HG02981 (cell line): ENCODE data around the gene RHPN2.
"Not testable (repeated sequence)": the region's sequence is repeated elsewhere in the genome, so short reads cannot be mapped to it uniquely, and the experiment has no call there.

Experiments used
- ATAC-seq: cut with Tn5 transposase; IDR thresholded peaks from one replicate; pipeline ENCODE4 v1.9.1; 2021; ENCODE audit warnings: mild to moderate bottlenecking, moderate library complexity; ENCODE audit not compliant: unreplicated experiment

The RHPN2 gene

GRCh38 chr19:33066543-33066942 lies 1.9 kb upstream of the RHPN2 start:
- ATAC-seq = no peak

- peak; percentile 40 for ATAC-seq
Measured at GRCh38 chr19:33064458-33064791, 263 bp downstream of the RHPN2 start.

DNA sequence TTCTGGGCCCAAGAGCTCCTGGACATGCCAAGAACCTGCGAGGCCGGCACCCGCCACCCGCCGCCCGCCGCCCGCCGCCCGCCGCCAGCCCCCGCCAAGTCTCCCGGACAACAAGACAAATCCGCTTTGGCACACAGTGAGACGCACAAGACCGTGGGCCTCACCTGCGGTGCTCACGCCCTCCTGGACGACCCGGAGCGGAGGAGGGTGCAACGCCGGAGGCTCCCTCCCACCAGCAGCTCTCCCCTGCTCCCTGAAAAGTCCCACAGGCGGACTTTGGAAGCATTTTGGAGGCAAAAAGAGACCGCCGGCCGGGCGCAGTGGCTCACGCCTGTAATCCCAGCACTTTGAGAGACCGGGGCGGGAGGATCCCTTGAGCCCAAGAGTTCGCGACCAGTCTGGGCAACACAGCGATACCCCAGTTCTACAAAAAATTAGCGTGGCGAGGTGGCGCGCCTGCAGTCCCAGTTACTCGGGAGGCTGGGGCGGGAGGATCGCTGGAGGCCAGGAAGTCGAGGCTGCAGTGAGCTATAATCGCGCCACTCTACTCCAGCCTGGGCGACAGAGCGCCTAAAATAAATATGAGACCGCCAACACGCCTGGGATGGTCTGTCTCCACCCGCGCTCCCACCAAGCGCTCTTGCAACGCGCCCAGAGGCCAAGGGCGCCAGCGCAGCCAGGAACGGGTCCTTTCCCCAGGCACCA lies 783 bp downstream of the RHPN2 start:
- no peak for ATAC-seq

- no peak for ATAC-seq
Measured at GRCh38 chr19:33063356-33063752, 1.3 kb downstream of the RHPN2 start.

DNA sequence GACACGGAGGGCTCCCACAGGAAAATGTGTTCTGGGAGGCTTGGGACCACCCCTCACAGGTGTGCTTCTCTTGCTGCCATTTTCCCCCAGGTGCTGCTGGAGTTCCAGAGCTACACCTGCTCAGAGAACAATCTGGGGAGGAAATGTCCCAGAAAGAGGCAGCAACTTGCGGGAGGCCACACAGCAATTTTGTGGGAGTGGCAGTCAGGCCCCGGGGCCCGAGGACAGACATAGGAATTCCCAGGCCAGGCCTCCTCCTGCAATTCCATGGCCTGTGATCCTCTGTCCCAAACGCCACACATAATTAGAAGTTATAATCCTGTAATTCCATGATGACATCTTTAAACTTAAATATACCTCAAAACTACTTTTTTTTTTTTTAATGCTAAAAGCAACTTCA lies 1.8 kb downstream of the RHPN2 start:
- no peak for ATAC-seq

- ATAC-seq = no peak
Measured at GRCh38 chr19:33060586-33060985, 4.1 kb downstream of the RHPN2 start.

- ATAC-seq = no peak
Measured at GRCh38 chr19:33055718-33056117, 9.0 kb downstream of the RHPN2 start.

GRCh38 chr19:33054623-33055022 lies 10.1 kb downstream of the RHPN2 start:
- ATAC-seq = no peak

DNA sequence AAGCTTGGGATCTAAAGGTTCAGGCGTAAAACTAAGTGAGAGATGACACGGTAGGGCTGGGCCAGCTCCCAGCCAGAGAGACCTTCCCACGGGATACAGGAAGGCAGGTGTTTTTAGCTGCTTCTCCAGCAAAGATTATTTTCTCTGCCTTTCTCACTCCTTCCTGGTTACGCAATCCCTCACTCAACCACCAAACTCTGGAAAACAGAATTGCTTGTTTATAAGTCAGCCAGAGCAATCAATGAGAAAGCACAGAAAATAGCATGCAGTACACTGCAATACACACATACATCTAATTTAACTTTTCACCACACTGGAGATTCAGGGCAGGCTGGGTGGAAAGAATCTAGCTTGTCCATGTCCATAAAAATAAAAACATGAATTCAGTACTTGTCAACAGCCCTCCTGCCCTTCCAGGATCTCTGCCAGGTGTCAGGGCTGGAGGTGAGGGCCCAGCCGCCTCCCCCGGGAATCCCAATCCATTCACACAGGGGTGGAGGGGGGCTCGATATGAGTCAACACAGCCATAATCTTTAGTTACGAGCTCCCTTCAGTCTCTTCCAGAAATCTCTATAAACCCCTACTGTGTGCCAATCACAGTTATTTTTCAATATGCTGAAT lies 12.2 kb downstream of the RHPN2 start:
- no peak for ATAC-seq

DNA sequence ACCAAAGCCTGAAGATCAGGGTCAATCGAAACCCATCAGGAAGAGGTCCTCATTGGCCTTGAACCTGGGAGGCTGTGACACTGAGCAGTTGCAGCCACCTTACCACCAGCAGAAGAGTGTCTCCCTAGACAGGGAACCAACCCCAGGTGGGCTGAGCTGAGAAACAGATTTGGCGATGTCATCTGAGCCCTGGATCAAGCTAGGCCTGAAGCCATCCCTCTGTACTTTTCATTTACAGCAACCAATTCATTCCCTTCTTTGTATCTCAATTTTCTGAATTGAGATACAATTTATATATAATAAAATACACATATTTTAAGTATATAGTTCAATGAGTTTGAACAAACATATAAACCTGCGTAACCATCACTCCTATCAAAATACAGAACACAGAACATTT lies 14.6 kb downstream of the RHPN2 start:
- ATAC-seq = no peak

DNA sequence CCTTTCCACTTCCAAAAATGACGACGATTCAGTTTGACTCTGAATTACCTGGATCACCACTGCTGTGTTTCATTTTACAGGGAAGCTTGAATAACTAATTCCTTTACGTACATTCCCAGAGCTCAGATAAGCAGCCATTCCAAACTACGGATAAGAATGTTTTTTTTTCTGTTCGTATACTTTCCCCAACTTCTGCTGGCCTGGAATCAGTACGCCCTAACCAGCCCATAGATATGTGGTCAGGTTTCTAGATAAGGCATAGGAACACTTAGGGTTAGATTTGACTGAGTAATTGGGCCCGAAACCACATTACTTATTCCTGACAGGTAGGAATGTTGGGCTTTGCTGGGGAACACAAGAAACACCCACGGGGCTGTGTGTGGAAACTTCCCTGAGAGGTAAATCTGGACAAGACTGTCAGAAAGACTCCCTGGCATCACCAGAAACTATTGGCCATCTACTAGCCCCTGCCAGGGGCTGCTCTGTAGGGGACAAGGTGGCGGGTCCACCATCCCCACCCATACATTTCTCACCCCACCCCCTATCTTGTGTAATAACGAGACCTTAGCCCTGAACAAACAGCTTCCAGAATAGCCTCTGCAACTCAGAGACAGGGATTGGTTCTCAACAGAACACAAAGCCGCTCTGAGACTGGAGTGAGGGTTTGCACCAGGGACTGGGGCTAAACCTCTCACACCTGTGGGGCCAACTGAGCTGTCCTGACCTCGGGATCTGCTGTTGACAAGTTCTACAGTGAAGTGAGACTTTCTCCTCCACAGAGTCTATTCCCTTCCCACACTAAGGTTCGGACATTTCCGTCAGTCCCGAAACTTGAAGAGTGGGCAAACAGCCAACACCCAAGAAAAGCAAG lies 15.6 kb downstream of the RHPN2 start:
- no peak for ATAC-seq

DNA sequence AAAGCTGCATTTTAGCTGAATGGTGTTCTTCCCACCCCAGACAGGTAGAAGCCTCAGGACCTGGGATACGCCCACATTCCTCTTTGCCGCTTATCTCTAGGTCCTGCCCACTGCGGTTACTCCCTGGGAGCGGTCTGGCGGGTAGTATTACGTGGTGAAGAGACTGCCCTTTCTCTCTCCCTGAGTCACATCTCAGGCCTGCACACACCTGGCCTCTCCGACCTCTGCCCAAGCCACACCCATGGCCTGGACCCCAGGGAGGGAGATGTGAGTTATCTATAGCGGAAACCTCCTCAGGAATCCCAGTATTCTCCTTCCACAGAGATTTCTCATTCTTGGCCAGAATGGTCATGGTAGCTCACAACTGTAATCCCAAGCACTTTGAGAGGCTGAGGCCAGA lies 17.3 kb downstream of the RHPN2 start:
- ATAC-seq = no peak

DNA sequence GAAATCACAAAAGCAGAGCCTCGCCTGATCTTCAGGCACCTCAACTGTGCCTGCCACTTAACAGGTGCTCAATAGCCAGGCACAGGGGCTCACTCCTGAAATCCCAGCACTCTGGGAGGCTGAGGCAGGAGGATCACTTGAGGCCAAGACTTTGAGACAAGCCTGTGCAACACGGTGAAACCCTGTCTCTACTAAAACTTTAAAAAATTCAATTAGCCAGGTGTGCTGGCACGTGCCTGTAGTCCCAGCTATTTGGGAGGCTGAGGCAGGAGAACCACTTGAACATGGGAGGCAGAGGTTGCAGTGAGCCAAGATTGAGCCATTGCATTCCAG lies 22.9 kb downstream of the RHPN2 start:
- not testable (repeated sequence) for ATAC-seq

DNA sequence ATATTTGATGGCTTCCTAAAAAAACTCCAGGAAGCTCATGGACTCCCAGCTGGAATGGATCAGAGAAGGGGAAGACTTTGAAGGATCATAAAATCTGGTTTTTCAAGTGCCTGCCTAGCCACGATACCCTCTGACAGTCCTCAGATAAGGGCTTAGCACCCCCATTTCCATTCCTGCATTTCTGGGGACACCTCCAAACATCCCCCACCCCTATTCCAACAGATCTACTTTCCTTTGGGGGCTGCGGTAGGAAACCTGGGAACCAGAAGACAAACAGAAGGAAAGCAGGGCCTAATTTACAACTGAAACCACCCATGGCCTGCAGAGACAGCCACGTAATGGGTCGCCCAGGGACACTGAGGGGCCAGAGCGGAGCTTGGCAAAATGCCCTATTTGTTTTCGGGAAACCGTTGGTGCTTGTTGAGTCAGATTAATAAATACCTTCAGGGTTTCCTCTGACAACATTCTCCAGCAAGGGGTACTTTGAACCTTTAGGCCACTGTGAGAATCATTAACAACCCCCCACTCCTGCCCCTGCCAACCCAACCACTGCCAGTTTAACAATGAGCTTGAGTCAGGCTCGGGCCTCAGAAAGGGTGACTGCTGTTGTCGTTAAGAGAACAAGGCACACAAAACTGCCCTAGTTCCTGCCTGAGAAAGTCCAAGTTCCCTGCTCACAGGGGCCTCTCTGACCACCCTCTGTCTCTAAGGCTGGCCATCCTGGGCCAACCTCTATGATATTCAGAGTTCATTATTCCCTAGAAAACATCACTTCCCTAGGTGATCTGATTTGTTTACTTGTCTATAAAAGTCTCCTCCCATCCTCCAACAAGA lies 23.5 kb downstream of the RHPN2 start:
- no peak for ATAC-seq

GRCh38 chr19:33039815-33040214 lies 24.9 kb downstream of the RHPN2 start:
- ATAC-seq = no peak

- no peak for ATAC-seq
Measured at GRCh38 chr19:33039108-33039599, 25.5 kb downstream of the RHPN2 start.

GRCh38 chr19:33037168-33038025 lies 27.3 kb downstream of the RHPN2 start:
- ATAC-seq = not testable (repeated sequence)

GRCh38 chr19:33036370-33037167 lies 28.1 kb downstream of the RHPN2 start:
- ATAC-seq = not testable (repeated sequence)

GRCh38 chr19:33035461-33035860 lies 29.2 kb downstream of the RHPN2 start:
- ATAC-seq = no peak
